H9 (cell line): ENCODE results near the gene SLC35A3. TPM values are rescaled to one million over a fixed set of nuclear protein-coding genes. Genes with fewer than 3 reads are reported as not detected.

Source experiments
- DNase-seq: peaks from one replicate; pipeline ENCODE4 v3.0.0-alpha.2; 2017
- H2AFZ ChIP-seq: one replicate; pipeline ENCODE4 v1.6.1; 2013; ENCODE audit warnings: mild to moderate bottlenecking, low read length, control low read depth, moderate library complexity
- H2AK5ac ChIP-seq: 2 replicates; pipeline ENCODE4 v1.6.1; 2013; ENCODE audit warnings: low read length, control low read depth, mixed read lengths; ENCODE audit not compliant: insufficient read length
- H2BK120ac ChIP-seq: one replicate; pipeline ENCODE4 v1.6.1; 2013; ENCODE audit warnings: low read depth, mild to moderate bottlenecking, low read length, control low read depth, inconsistent platforms; ENCODE audit not compliant: poor library complexity, severe bottlenecking
- H2BK12ac ChIP-seq: 2 replicates; pipeline ENCODE4 v1.6.1; 2013; ENCODE audit warnings: low read length, control low read depth, mixed read lengths, low read depth; ENCODE audit not compliant: insufficient read length
- H2BK15ac ChIP-seq: 2 replicates; pipeline ENCODE4 v1.6.1; 2013; ENCODE audit warnings: low read depth, low read length, control low read depth
- H2BK20ac ChIP-seq: one replicate; pipeline ENCODE4 v1.6.1; 2013; ENCODE audit warnings: low read depth, mild to moderate bottlenecking, low read length, control low read depth, inconsistent platforms; ENCODE audit not compliant: poor library complexity, severe bottlenecking
- H2BK5ac ChIP-seq: 2 replicates; pipeline ENCODE4 v1.6.1; 2013; ENCODE audit warnings: low read length, control low read depth, mixed read lengths; ENCODE audit not compliant: insufficient read length
- H3K14ac ChIP-seq: 2 replicates; pipeline ENCODE4 v1.6.1; 2013; ENCODE audit warnings: low read length, control low read depth; ENCODE audit not compliant: insufficient read depth
- H3K18ac ChIP-seq: 2 replicates; pipeline ENCODE4 v1.6.1; 2013; ENCODE audit warnings: low read depth, mild to moderate bottlenecking, mixed read lengths, low read length, control low read depth; ENCODE audit not compliant: insufficient read length
- H3K23ac ChIP-seq: 2 replicates; pipeline ENCODE4 v1.6.1; 2013; ENCODE audit warnings: low read length, control low read depth, mixed read lengths, low read depth; ENCODE audit not compliant: insufficient read length
- H3K23me2 ChIP-seq: 2 replicates; pipeline ENCODE4 v1.6.1; 2013; ENCODE audit warnings: low read depth, mild to moderate bottlenecking, mixed read lengths, low read length, control low read depth; ENCODE audit not compliant: insufficient read length, poor library complexity, severe bottlenecking
- H3K27ac ChIP-seq: 2 replicates; pipeline ENCODE4 v1.5.1; 2013; ENCODE audit warnings: low read length, control low read depth, mixed read lengths, low read depth; ENCODE audit not compliant: insufficient read length
- H3K27me3 ChIP-seq: 2 replicates; pipeline ENCODE4 v1.6.1; 2013; ENCODE audit warnings: low read length, control low read depth, inconsistent platforms; ENCODE audit not compliant: insufficient read depth
- H3K4ac ChIP-seq: 2 replicates; pipeline ENCODE4 v1.6.1; 2013; ENCODE audit warnings: low read depth, mild to moderate bottlenecking, control low read depth, inconsistent platforms, low read length, moderate library complexity
- H3K4me1 ChIP-seq: 2 replicates; pipeline ENCODE4 v1.6.1; 2013; ENCODE audit warnings: low read length, control low read depth, inconsistent platforms; ENCODE audit not compliant: insufficient read depth
- H3K4me2 ChIP-seq: 2 replicates; pipeline ENCODE4 v1.6.1; 2013; ENCODE audit warnings: low read length, control low read depth, mixed read lengths; ENCODE audit not compliant: insufficient read length, insufficient read depth
- H3K56ac ChIP-seq: 2 replicates; pipeline ENCODE4 v1.6.1; 2013; ENCODE audit warnings: low read depth, mild to moderate bottlenecking, mixed read lengths, low read length, control low read depth; ENCODE audit not compliant: insufficient read length
- H3K79me1 ChIP-seq: 2 replicates; pipeline ENCODE4 v1.6.1; 2013; ENCODE audit warnings: low read depth, mild to moderate bottlenecking, moderate library complexity, low read length, control low read depth, inconsistent platforms; ENCODE audit not compliant: insufficient read depth, poor library complexity, severe bottlenecking
- H3K79me2 ChIP-seq: 2 replicates; pipeline ENCODE4 v1.6.1; 2013; ENCODE audit warnings: low read length, control low read depth, inconsistent platforms; ENCODE audit not compliant: insufficient read depth
- H3K9ac ChIP-seq: 2 replicates; pipeline ENCODE4 v1.6.1; 2013; ENCODE audit warnings: low read length, control low read depth, mixed read lengths; ENCODE audit not compliant: insufficient read length; ENCODE audit errors: extremely low read depth
- H3K9me3 ChIP-seq: one replicate; pipeline ENCODE4 v1.6.1; 2013; ENCODE audit warnings: low read depth, low read length, inconsistent platforms; ENCODE audit not compliant: control insufficient read depth
- H3T11ph ChIP-seq: one replicate; pipeline ENCODE4 v1.6.1; 2013; ENCODE audit warnings: mild to moderate bottlenecking, low read length, control low read depth, inconsistent platforms
- H4K20me1 ChIP-seq: one replicate; pipeline ENCODE4 v1.6.1; 2013; ENCODE audit not compliant: control insufficient read depth, insufficient read length, insufficient read depth
- H4K5ac ChIP-seq: 2 replicates; pipeline ENCODE4 v1.6.1; 2013; ENCODE audit warnings: low read depth, mild to moderate bottlenecking, mixed read lengths, low read length, control low read depth; ENCODE audit not compliant: insufficient read length
- H4K8ac ChIP-seq: replicated peaks from 2 replicates; pipeline ENCODE4 v1.6.1; 2013; ENCODE audit warnings: low read length, control low read depth, mixed read lengths, low read depth; ENCODE audit not compliant: insufficient read length
- H4K91ac ChIP-seq: 2 replicates; pipeline ENCODE4 v1.6.1; 2013; ENCODE audit warnings: low read depth, mild to moderate bottlenecking, moderate library complexity, mixed read lengths, low read length, control low read depth; ENCODE audit not compliant: insufficient read length
- H3K27ac Mint-ChIP-seq, 3 experiments: 2 replicates in 2 of 3; 3 replicates in 1 of 3; pipeline ENCODE4 v1.8.0; 2020 to 2021; ENCODE audit warnings: mixed read lengths in 3 of 3, mild to moderate bottlenecking in 1 of 3, moderate library complexity in 1 of 3
- H3K27me3 Mint-ChIP-seq: 2 replicates; pipeline ENCODE4 v1.8.0; 2021; ENCODE audit warnings: low read depth, mild to moderate bottlenecking, moderate library complexity, mixed read lengths
- H3K36me3 Mint-ChIP-seq, 3 experiments: 2 replicates in 2 of 3; 3 replicates in 1 of 3; pipeline ENCODE4 v1.8.0; 2020 to 2021; ENCODE audit warnings: low read depth in 3 of 3, mixed read lengths in 3 of 3; ENCODE audit not compliant: insufficient read depth in 1 of 3
- H3K4me1 Mint-ChIP-seq, 2 experiments: 2 replicates each; pipeline ENCODE4 v1.8.0; 2020; ENCODE audit warnings: mixed read lengths in 2 of 2
- H3K4me3 Mint-ChIP-seq, 2 experiments: 2 replicates in 1 of 2; 3 replicates in 1 of 2; pipeline ENCODE4 v1.8.0; 2020 to 2021; ENCODE audit warnings: mild to moderate bottlenecking in 2 of 2, mixed read lengths in 2 of 2, moderate library complexity in 1 of 2
- H3K9me3 Mint-ChIP-seq, 2 experiments: 2 replicates in 1 of 2; 3 replicates in 1 of 2; pipeline ENCODE4 v1.8.0; 2020; ENCODE audit warnings: mild to moderate bottlenecking in 2 of 2, mixed read lengths in 2 of 2, moderate library complexity in 1 of 2
- WGBS: extraction: QIAGEN DNeasy Blood & Tissue Kit; methylation state at CpG from one replicate; pipeline ENCODE4 v1.1.7; 2013; ENCODE audit warnings: missing lambda C conversion rate, low lambda C conversion rate, mixed read lengths; ENCODE audit not compliant: insufficient read length; ENCODE audit errors: extremely low coverage; 5-methylcytosine and 5-hydroxymethylcytosine counted together
- total RNA-seq: library from RNA; stranded (reverse); gene quantifications from 2 replicates; pipeline ENCODE4 v1.2.1, GENCODE V29; 2021
- TF ChIP-seq, protein P1 (sequence below): fragments of 200-600 bp; sonication (generic); conservative IDR thresholded peaks from 3 replicates; pipeline ENCODE4 v1.8.0; 2021; ENCODE audit warnings: antibody characterized with exemption, mild to moderate bottlenecking

The SLC35A3 gene
- total RNA-seq, 1 experiment from 2014 or later = 15.1 TPM

DNA sequence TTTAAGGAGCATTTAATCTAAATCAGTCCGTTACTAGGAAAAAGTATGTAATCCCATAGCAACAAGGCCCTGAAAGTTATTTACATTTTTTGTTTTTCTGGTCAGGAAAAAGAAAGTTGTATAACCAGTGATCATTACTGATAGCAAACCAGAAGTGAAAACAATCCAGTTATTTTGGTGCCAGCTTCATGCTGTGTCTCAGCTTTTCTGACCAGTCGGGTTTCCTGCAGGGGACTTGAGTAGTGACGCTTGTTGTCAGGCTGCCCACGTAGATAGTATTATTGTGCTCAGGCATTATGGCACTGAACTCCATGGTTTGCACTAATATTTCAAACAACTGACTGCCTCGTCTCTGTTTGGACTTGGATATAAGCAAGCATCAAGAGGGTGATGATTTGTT is 107.7 kb downstream of the SLC35A3 start:
- no CpG with 5 or more reads among the region's 5 CpGs for WGBS
- Histone ChIP-seq H3K4me1 (no peaks in the 10 kb centered on the region), H3K23me2 (no peaks in the 10 kb centered on the region), H3K4ac (no peak overlapping the region), H2AK5ac (no peak overlapping the region), H2BK20ac (no peak overlapping the region), H3K79me2 (no peaks in the 10 kb centered on the region), H2BK120ac (no peak overlapping the region), H3T11ph (no peak overlapping the region), H2BK15ac (no peak overlapping the region), H3K79me1 (no peaks in the 10 kb centered on the region), H2BK5ac (no peak overlapping the region), H3K9me3 (no peaks in the 10 kb centered on the region), H2BK12ac (no peak overlapping the region), H3K18ac (no peak overlapping the region), H4K91ac (no peak overlapping the region), H3K56ac (no peak overlapping the region), H4K20me1 (no peaks in the 10 kb centered on the region), H2AFZ (no peak overlapping the region), H3K4me2 (no peak overlapping the region), H3K27ac (no peak overlapping the region), H3K9ac (no peak overlapping the region), H3K23ac (no peak overlapping the region), H4K8ac (no peak overlapping the region), H3K14ac (no peak overlapping the region), H3K27me3 (no peaks in the 10 kb centered on the region), H4K5ac (no peak overlapping the region)
- Mint-ChIP-seq H3K4me1 (peaks cover 11 to 20% of the 10 kb centered on the region in 2 experiments), H3K4me3 (no peak overlapping the region), H3K27ac (peak overlapping the region in 1 of 3 experiments; percentile 22; a peak in 1 of 7 replicates), H3K9me3 (no peaks in the 10 kb centered on the region), H3K27me3 (no peaks in the 10 kb centered on the region), H3K36me3 (peaks cover 17 to 60% (median 39%) of the 10 kb centered on the region in 3 experiments; a peak in 6 of 7 replicates)
- TF ChIP-seq, protein P1, sequence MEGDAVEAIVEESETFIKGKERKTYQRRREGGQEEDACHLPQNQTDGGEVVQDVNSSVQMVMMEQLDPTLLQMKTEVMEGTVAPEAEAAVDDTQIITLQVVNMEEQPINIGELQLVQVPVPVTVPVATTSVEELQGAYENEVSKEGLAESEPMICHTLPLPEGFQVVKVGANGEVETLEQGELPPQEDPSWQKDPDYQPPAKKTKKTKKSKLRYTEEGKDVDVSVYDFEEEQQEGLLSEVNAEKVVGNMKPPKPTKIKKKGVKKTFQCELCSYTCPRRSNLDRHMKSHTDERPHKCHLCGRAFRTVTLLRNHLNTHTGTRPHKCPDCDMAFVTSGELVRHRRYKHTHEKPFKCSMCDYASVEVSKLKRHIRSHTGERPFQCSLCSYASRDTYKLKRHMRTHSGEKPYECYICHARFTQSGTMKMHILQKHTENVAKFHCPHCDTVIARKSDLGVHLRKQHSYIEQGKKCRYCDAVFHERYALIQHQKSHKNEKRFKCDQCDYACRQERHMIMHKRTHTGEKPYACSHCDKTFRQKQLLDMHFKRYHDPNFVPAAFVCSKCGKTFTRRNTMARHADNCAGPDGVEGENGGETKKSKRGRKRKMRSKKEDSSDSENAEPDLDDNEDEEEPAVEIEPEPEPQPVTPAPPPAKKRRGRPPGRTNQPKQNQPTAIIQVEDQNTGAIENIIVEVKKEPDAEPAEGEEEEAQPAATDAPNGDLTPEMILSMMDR = no peak
- DNase-seq = no peak
